GM06990 (cell line): ENCODE data around the gene SLC30A7.

Experiments used
- DNase-seq: peaks from one replicate; pipeline ENCODE4 v3.0.0-alpha.2; 2011; ENCODE audit not compliant: insufficient read length; ENCODE audit errors: extremely low read depth
- H3K27me3 ChIP-seq: replicated peaks from 2 replicates; pipeline ENCODE4 v1.6.0; 2011; ENCODE audit warnings: low read length; ENCODE audit not compliant: control insufficient read depth, insufficient read depth
- H3K36me3 ChIP-seq: 2 replicates; pipeline ENCODE4 v1.5.1; 2011; ENCODE audit warnings: low read length; ENCODE audit not compliant: control insufficient read depth, insufficient read depth
- H3K4me3 ChIP-seq: replicated peaks from 2 replicates; pipeline ENCODE4 v1.5.1; 2011; ENCODE audit warnings: low read depth, mild to moderate bottlenecking, control low read depth, low read length
- CTCF ChIP-seq: IDR thresholded peaks from 2 replicates; pipeline ENCODE4 v1.5.1; 2011; ENCODE audit warnings: low read length, control low read depth, mild to moderate bottlenecking, inconsistent platforms; ENCODE audit not compliant: insufficient read depth, poor library complexity, severe bottlenecking

The SLC30A7 gene

GRCh38 chr1:100860397-100860991 is 35.4 kb upstream of the SLC30A7 start:
- DNase-seq, result no peak
- H3K27me3 ChIP-seq, result no peaks in the 10 kb centered on the region
- H3K4me3 ChIP-seq, result no peak overlapping the region
- H3K36me3 ChIP-seq, result no peaks in the 10 kb centered on the region
- no peak for TF ChIP-seq CTCF

GRCh38 chr1:100861379-100861778 is 34.5 kb upstream of the SLC30A7 start:
- Histone ChIP-seq H3K36me3 (no peaks in the 10 kb centered on the region), H3K4me3 (no peak overlapping the region), H3K27me3 (no peaks in the 10 kb centered on the region)
- no peak for TF ChIP-seq CTCF
- DNase-seq, result no peak

- no peak for TF ChIP-seq CTCF
- DNase-seq, result no peak
- Histone ChIP-seq H3K4me3 (no peak overlapping the region), H3K27me3 (no peaks in the 10 kb centered on the region), H3K36me3 (no peaks in the 10 kb centered on the region)
These were observed 33.3 kb upstream of the SLC30A7 start for GRCh38 chr1:100862591-100862990.

- no peaks in the 10 kb centered on the region for H3K27me3 ChIP-seq
- DNase-seq, result no peak
- no peaks in the 10 kb centered on the region for H3K36me3 ChIP-seq
- peak; percentile 41 for TF ChIP-seq CTCF
- H3K4me3 ChIP-seq, result no peak overlapping the region
These were observed 29.6 kb upstream of the SLC30A7 start for GRCh38 chr1:100866041-100866900.

GRCh38 chr1:100866901-100867206 is 29.0 kb upstream of the SLC30A7 start:
- TF ChIP-seq CTCF, result no peak
- H3K27me3 ChIP-seq, result no peaks in the 10 kb centered on the region
- H3K36me3 ChIP-seq, result no peaks in the 10 kb centered on the region
- no peak overlapping the region for H3K4me3 ChIP-seq
- DNase-seq, result no peak
